Stimulated activated CD4-positive, alpha-beta T cell treated with anti-CD3 and anti-CD28 coated beads, TNF-alpha, amount 100 ng/mL, for 48 hours (primary cell): Measurements from ENCODE around the gene PSKH1.

ENCODE experiments used
- DNase-seq, 3 donors: peaks; one replicate each; pipeline ENCODE4 v3.0.0-alpha.2; 2020; ENCODE audit warnings: low read depth in 3 of 3

PSKH1 gene

GRCh38 chr16:67940446-67941089 is 47.5 kb downstream of the PSKH1 start:
- no peak for DNase-seq

DNA sequence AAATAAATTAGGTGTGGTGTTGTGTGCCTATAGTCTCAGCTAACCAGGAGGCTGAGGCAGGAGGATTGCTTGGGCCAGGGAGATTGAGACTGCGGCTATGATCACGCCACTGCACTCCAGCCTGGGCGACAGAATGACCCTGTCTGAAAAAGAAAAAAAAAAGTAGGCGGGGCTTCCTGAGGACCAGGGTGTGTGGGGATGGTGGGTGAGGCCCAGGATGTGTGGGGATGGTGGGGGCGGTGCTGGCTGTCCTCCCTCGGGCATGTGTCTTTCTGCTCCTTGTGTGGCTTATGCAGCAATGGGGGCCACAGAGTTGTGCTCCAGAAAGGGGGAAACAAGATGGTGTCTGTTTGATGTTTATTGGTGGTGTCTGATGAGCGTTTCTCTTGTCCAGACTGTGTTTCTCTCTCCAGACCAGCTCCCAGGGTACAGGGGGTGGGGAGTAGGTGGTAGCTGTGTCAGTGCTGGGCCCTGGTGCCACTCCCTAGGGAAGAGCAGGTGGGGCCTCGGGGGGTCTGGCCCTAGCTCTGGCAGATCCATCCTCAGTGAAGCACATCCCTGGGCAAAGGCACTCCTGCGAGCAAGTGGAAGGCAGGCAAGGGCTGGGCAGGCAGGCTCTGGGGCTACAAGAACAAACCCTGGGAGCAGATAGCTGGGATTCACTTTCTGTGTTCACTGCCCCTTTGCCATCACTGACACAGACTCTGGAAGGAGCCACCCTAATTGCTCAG is 48.6 kb downstream of the PSKH1 start:
- DNase-seq = no peak

DNA sequence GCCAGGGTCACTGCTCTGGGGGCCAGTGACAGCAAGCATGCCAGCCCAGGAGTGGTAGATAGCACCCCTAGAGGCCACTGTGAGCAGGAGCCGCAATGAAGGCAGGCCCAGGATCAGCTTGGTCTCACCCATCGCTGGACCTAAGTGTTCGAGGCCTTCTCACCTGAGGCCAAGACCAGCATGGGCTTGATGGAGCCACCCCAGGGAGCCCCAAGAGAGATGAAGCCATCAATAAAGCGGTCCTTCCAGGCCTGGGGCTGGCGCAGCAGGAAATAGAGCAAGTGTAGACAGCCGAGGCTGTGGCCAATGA is 49.1 kb downstream of the PSKH1 start:
- no peak for DNase-seq

DNA sequence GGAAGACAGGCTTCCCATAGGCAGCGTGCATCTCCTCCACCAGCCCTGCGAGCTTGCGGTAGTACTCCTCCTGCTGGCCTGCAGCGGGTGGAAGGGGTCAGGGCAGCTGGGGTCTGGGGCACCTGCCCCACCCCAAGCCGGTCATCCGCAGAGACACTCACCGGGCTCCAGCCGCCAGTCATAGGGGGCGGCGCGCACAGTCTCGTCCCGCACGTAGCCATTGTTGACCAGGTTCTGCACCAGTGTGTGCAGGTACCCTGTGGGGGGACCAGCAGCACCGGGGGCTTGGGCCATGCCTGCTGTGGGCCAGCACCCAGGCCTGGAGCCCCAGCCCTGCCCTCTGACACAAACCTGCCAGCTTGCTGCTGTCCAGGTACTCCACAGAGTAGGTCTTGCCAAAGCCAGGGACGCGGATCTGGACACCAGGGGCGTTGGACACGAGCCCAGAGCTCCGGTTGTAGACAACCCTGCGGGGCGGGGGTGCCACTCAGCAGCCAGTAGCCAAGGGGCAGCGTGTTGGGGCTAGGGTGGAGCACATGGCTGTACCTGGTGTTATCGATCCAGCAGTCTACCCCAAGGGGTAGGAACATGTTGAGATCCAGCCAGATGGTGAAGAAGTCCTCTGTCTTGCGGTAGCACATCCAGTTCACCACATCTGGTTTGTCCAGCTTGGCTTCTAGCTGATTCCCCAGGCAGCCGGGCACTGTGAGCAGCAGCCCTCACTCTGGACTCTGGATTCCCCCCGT is 49.6 kb downstream of the PSKH1 start:
- no peak for DNase-seq

DNA sequence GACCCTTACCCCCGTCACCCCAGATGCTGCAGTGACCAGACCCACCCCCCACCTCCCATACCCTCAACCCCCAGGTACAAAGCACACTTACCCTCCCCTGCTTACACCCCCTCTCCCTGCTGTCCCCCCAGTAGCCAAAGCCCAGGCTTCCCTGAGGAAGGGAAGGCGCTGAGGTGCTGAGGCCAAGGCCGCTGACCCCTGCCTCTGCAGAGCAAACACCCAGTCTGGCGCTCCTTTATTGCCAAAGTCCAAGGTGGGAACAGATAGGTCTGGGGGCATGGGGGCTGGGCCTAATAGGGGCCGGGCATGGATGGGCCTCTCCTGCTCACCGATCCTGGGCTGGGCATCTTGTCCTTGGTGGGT is 50.2 kb downstream of the PSKH1 start:
- DNase-seq = no peak

DNA sequence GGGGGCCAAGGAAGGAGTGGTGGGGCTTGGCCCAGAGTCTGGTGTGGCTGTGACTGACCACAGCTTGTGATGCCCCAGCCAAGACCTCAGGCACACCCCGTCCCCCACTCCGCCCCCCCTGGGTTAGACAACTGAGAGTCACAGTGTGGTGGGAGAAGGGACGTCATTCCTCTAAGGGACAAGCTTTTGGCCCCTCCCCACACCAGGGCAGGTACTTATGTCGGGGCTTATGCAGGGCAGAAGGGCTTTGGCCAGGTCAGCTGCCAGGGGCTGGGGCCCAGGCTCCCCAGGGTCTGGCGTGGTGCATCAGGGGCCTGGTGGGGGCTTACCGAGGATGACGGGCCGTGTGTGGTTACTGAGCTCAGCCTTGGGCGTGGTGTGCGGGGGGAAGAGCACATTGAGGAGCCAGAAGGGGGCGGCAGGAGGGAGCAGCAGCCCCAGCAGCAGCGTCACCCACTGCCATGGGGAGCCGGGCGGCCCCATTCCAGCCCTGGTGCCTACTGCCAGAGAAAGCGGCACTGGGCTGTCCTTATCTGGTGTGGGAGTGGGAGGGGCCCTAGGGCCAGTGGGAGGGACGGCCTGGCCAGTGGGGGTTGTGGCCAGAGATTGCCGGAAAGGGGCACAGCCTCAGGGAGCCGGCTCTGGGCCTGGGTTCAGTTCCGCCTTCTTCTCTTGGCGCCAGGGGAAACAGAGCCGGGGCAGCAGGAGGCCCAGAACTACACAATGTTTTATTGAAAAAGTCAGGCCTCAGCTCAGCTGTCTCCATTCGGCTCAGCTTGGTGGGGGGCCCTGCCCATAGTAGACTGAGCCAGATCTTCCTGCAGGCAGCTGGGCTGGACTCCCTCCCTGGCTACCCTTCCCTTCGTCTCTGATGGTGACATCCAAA is 50.8 kb downstream of the PSKH1 start, which contains the start of gene LCAT:
Gene LCAT, minus strand, starts transcription at position 502 of the 886 bp plus-strand sequence. Its CDS starts 19 bp downstream, at position 483.
- no peak for DNase-seq

DNA sequence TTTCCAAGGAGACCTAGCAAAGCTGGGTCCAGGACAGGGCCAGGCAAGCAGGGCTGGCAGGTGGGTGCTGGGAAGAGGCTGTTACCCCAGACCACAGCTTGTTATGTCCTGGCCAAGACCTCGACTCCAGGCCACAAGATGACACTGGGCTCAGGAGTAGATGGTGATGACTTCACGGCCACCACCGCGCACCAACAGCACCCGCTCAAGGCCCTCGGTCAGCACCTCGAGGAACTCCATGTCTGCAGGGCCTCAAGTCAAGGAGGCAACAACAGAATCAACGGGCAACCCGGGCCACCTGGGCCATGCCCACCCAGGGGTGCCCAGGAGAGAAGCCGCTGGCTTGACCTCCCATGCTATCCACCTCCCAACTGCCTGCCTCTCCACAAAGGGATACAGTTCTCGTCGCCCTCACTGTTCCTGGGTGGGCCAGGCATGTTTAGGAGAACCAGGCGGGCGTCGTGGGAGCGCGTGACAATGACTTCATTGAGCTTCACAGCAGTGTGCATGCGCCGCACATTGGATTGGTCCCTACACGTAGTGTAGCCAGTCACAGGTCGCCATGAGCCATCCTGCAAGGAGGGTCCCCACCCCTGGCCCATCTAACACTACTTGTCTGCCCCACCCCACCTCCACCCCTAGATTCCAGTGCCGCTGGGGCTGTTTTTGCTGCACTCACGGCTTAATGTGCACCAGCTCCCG is 51.8 kb downstream of the PSKH1 start:
- no peak for DNase-seq

- DNase-seq = no peak
Measured at GRCh38 chr16:67945392-67945933, 52.4 kb downstream of the PSKH1 start.

DNA sequence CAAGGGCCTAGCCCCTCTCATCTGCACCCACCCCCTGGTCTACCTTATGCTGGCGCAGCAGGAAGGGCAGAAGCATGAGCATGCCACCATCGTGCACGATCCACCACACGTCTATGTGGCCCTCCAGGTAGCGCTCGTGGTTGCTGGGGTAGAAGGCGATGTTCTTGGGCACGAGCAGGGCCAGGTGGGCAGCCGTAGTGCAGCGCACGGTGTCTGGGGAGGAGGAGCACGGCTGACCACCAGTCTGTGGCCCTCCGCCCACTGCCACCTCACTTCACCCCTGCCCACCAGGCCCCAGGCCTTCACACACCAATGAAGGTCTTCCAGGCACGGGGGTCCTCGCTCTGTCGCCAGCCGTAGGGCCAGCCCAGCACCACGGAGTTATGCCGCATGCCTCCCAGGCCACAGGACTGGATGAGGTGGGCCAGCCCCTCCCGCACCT is 53.1 kb downstream of the PSKH1 start:
- no peak for DNase-seq

- no peak for DNase-seq
Measured at GRCh38 chr16:67946966-67947558, 54.0 kb downstream of the PSKH1 start.

GRCh38 chr16:67948015-67948414 is 55.0 kb downstream of the PSKH1 start:
- no peak for DNase-seq

- DNase-seq = no peak
Measured at GRCh38 chr16:67949645-67950044, 56.6 kb downstream of the PSKH1 start.

- DNase-seq = no peak
Measured at GRCh38 chr16:67950335-67950843, 57.3 kb downstream of the PSKH1 start.

GRCh38 chr16:67951485-67951884 is 58.4 kb downstream of the PSKH1 start:
- no peak for DNase-seq

DNA sequence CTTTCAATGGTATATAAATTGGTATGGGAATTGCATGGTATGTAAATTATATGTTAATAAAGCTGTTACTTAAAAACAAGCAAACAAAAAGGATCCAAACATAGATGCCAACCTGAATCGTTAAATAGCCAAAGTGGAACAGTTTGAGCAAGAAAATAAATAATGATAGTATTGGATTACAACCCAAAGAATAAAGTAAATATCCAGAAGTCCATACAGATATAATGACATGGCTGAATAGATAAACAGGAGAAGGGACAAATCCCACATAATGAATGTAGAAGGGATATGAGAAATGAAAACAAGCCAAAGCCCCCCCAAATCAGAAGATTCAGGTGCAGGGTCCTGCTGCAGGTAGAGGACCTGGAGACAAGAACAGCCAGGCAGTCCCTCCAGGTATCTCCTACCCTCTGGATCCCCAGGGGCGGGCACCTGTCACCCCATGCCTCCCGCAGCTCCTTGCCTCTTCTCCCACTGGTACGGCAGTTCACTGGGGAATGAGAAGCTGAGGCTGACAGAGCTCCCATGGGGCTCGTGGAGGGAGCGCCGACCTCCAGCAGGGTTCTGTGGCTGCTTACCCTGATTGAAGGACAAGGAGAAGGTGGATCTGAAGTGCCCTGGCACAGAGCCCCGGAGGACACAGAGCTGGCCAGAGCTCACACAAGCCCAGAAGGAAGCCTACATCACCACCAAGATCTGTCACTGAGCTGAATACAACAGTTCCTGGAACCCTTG is 60.8 kb downstream of the PSKH1 start:
- no peak for DNase-seq

GRCh38 chr16:67954421-67955196 is 61.6 kb downstream of the PSKH1 start:
- DNase-seq = no peak

- DNase-seq = no peak
Measured at GRCh38 chr16:67957622-67958021, 64.6 kb downstream of the PSKH1 start.

- DNase-seq = no peak
Measured at GRCh38 chr16:67959536-67960329, 66.7 kb downstream of the PSKH1 start.
